ENCODE measurements around the gene BDP1. TPM values are rescaled to one million over a fixed set of nuclear protein-coding genes. Genes with fewer than 3 reads are reported as not detected.
A peak's percentile ranks its signal among the peaks of the same experiment; 100 is the strongest.
"Not testable (repeated sequence)": the region's sequence is repeated elsewhere in the genome, so short reads cannot be mapped to it uniquely, and the experiment has no call there.

Gene BDP1
- total RNA-seq, 2 experiments from 2014 or later, result 26.7 to 28.1 TPM

DNA sequence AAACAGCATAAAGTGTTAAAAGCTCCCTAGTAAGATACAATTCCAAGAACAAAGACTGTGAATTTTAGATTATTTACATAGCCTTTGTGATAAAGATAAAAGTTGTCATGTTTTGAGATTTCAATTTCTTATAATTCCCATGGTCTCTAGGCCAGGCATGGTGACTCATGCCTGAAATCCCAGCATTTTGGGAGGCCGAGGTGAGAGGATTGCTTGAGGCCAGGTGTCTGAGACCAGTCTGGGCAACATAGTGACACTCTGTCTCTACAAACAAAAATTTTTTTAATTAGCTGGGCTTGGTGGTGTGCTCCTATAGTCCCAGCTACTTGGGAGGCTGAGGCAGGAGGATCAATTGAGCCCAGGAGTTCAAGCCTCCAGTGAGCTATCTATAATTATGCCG lies 48.1 kb downstream of the BDP1 start:
- Mint-ChIP-seq H3K36me3 (peaks cover 35% of the 10 kb centered on the region), H3K4me3 (no peak overlapping the region), H3K27ac (no peak overlapping the region), H3K27me3 (no peaks in the 10 kb centered on the region), H3K4me1 (no peaks in the 10 kb centered on the region), H3K9me3 (no peaks in the 10 kb centered on the region)
- DNase-seq, result no peak

DNA sequence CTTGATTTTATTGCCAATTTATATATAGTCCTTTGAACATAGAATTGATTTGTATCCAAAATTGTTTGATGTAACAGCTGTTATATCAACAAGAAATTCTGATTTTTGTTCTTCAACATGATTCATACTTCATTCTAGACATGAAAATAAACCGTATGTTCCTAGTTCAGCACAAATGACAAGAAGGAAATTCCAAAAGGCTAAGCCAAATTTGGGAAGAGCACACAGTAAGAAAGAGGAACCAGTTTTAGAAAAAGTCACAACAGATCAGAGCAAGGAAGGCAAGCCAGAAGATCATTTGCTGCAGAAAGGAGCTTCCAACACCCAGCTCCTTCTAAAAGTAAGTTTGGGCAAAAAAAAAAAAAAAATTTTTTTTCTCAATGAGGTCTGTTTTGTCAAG lies 66.7 kb downstream of the BDP1 start:
- H3K27ac Mint-ChIP-seq, result no peak overlapping the region
- H3K4me3 Mint-ChIP-seq, result no peak overlapping the region
- H3K27me3 Mint-ChIP-seq, result no peaks in the 10 kb centered on the region

DNA sequence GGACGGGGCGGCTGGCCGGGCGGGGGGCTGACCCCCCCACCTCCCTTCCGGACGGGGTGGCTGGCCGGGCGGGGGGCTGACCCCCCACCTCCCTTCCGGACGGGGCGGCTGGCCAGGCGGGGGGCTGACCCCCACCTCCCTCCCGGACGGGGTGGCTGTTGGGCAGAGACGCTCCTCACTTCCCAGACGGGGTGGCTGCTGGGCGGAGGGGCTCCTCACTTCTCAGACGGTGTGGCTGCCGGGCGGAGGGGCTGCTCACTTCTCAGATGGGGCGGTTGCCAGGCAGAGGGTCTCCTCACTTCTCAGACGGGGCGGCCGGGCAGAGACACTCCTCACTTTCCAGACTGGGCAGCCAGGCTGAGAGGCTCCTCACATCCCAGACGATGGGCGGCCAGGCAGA lies 70.2 kb downstream of the BDP1 start:
- not testable (repeated sequence) for DNase-seq, H3K27ac Mint-ChIP-seq, H3K27me3 Mint-ChIP-seq, H3K4me3 Mint-ChIP-seq, H3K4me1 Mint-ChIP-seq, H3K9me3 Mint-ChIP-seq
- H3K36me3 Mint-ChIP-seq, result peaks cover 41% of the 10 kb centered on the region

More for the DNA sequence above, 66.7 kb downstream of the BDP1 start:
- peaks cover 46% of the 10 kb centered on the region for H3K36me3 Mint-ChIP-seq
- no peak for DNase-seq
- no peaks in the 10 kb centered on the region for H3K4me1 Mint-ChIP-seq
- no peaks in the 10 kb centered on the region for H3K9me3 Mint-ChIP-seq

DNA sequence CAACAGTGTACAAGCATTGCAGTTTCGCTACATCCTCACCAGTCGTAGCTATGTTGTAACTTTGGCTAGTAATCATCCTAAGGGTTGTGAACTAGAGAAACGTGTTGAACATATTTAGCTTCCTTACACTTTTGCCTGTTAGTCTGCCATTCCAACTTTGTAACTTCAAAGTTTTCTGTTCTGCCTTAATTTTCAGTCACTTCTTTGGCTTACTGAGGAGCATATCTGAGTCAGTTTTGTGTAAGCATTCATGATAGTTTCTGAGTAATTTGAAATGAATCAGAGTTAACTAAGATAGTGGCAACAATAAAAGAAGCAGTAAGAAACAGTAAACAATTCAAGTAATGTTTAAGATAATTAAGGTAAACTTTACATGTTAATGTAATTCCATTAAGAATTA lies 72.8 kb downstream of the BDP1 start:
- Mint-ChIP-seq H3K27ac (no peak overlapping the region), H3K27me3 (no peaks in the 10 kb centered on the region), H3K9me3 (no peaks in the 10 kb centered on the region), H3K4me1 (peaks cover 5% of the 10 kb centered on the region), H3K36me3 (peaks cover 34% of the 10 kb centered on the region), H3K4me3 (no peak overlapping the region)
- no peak for DNase-seq

DNA sequence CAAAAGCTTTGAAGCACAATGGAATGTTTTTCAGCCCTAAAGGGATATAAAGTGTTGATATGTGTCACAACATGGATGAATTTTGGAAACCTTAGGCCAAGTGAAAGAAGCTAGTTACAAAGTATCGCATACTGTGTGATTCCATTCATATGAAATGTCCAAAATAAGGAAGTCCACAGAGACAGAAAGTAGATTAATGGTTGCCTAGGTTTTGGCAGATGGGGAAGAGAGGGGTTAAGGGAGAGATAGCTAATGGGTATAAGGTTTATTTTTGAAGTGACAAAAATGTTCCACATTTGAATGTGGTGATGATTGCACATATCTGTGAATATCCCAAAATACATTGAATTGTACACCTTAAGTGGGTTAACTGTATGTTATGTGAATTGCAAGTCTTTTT lies 74.2 kb downstream of the BDP1 start:
- Mint-ChIP-seq H3K27ac (peak overlapping the region; percentile 2), H3K27me3 (no peaks in the 10 kb centered on the region)

DNA sequence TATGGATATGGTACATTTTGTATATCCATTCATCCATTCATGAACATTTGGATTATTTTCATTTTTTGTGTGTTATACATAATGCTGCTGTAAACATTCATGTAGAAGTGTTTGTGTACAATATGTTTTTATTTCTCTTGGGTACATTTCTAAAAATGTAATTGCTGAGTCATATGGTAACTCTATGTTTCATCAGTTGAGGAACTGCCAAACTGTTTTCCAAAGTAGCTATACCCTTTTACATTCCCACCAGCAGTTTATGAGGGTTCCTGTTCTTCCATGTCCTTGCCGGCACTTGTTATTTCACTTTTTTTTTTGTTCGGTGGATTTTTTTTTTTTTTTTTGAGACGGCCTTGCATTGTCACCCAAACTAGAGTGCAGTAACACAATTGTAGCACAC lies 77.7 kb downstream of the BDP1 start:
- Mint-ChIP-seq H3K27ac (no peak overlapping the region), H3K27me3 (no peaks in the 10 kb centered on the region), H3K36me3 (peaks cover 35% of the 10 kb centered on the region), H3K4me3 (no peak overlapping the region), H3K9me3 (no peaks in the 10 kb centered on the region), H3K4me1 (peaks cover 6% of the 10 kb centered on the region)
- DNase-seq, result no peak

More for the DNA sequence above, 74.2 kb downstream of the BDP1 start:
- no peaks in the 10 kb centered on the region for H3K9me3 Mint-ChIP-seq
- DNase-seq, result no peak
- H3K4me1 Mint-ChIP-seq, result peaks cover 6% of the 10 kb centered on the region
- H3K4me3 Mint-ChIP-seq, result no peak overlapping the region
- peaks cover 40% of the 10 kb centered on the region for H3K36me3 Mint-ChIP-seq

DNA sequence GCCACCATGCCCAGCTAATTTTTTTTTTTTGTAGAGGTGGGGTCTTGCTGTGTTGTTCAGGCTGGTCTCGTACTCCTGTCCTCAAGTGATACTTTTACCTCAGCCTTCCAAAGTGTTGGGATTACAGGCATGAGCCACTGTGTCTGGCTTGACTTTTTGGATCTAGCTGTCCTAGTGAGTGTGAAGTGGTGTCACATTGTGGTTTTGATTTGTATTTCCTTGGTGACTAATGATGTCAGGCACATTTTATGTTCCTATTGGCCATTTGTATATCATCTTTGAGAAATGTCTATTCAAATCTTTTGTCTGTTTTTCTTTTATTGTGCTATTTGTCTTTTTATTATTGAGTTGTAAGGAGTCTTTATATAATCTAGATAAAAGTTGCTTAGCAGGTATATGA lies 78.2 kb downstream of the BDP1 start:
- peaks cover 6% of the 10 kb centered on the region for H3K4me1 Mint-ChIP-seq
- H3K27ac Mint-ChIP-seq, result peak overlapping the region; percentile 11
- H3K4me3 Mint-ChIP-seq, result no peak overlapping the region
- no peak for DNase-seq
- peaks cover 36% of the 10 kb centered on the region for H3K36me3 Mint-ChIP-seq
- no peaks in the 10 kb centered on the region for H3K9me3 Mint-ChIP-seq
- no peaks in the 10 kb centered on the region for H3K27me3 Mint-ChIP-seq

DNA sequence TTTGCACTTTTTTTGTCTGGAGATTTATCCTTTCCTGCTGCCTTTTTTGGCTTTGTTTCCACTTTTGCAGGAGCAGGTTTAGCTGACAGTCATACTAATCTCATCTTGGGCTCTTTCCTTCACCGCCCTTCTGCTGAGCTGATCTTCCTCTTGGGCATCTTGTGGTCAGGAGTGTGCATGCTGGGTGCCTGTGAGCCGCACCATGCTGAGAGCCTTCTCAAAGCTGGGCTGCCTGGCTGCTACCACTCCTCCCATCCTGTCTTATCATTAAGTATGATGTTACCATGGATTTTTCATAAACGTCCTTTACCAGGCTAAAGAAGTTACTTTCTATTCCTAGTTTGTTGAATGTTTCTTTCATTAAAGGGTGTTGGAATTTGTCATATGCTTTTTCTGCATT lies 82.2 kb downstream of the BDP1 start:
- Mint-ChIP-seq H3K4me1 (peaks cover 6% of the 10 kb centered on the region), H3K9me3 (no peaks in the 10 kb centered on the region), H3K36me3 (peaks cover 39% of the 10 kb centered on the region), H3K4me3 (no peak overlapping the region), H3K27ac (no peak overlapping the region), H3K27me3 (no peaks in the 10 kb centered on the region)
- no peak for DNase-seq

DNA sequence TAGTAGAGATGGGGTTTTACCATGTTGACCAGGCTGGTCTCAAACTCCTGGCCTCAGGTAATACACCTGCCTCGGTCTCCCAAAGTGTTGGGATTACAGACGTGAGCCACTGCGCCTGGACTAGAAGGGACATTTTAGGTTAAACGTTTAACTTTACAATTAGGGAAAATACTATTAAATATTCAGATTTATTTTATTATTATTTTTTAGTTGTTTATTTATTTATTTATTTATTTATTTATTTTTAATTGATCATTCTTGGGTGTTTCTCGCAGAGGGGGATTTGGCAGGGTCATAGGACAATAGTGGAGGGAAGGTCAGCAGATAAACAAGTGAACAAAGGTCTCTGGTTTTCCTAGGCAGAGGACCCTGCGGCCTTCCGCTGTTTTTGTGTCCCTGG lies 95.4 kb downstream of the BDP1 start:
- H3K4me3 Mint-ChIP-seq, H3K27me3 Mint-ChIP-seq, H3K4me1 Mint-ChIP-seq, DNase-seq, H3K27ac Mint-ChIP-seq, H3K9me3 Mint-ChIP-seq: not testable (repeated sequence)
- H3K36me3 Mint-ChIP-seq, result peaks cover 58% of the 10 kb centered on the region

DNA sequence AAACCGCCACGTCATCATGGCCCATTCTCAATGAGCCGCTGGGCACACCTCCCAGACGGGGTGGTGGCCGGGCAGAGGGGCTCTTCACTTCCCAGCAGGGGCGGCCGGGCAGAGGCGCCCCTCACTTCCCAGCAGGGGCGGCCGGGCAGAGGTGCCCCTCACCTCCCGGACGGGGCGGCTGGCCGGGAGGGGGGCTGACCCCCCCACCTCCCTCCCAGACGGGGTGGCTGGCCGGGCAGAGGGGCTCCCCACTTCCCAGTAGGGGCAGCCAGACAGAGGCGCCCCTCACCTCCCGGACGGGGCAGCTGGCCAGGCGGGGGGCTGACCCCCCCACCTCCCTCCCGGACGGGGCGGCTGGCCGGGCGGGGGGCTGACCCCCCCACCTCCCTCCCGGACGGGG lies 96.1 kb downstream of the BDP1 start:
- not testable (repeated sequence) for DNase-seq, H3K4me3 Mint-ChIP-seq, H3K9me3 Mint-ChIP-seq, H3K4me1 Mint-ChIP-seq, H3K27me3 Mint-ChIP-seq, H3K27ac Mint-ChIP-seq
- H3K36me3 Mint-ChIP-seq, result peaks cover 58% of the 10 kb centered on the region

DNA sequence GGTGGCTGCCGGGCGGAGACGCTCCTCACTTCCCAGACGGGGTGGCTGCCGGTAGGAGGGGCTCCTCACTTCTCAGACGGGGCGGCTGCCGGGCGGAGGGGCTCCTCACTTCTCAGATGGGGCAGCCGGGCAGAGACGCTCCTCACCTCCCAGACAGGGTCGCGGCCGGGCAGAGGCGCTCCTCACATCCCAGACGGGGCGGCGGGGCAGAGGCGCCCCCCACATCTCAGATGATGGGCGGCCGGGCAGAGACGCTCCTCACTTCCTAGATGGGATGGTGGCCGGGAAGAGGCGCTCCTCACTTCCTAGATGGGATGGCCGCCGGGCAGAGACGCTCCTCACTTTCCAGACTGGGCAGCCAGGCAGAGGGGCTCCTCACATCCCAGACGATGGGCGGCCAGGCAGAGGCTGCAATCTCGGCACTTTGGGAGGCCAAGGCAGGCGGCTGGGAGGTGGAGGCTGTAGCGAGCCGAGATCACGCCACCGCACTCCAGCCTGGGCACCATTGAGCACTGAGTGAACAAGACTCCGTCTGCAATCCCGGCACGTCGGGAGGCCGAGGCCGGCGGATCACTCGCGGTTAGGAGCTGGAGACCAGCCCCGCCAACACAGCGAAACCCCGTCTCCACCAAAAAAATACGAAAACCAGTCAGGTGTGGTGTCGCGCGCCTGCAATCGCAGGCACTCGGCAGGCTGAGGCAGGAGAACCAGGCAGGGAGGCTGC lies 96.7 kb downstream of the BDP1 start:
- not testable (repeated sequence) for H3K4me1 Mint-ChIP-seq, DNase-seq, H3K27me3 Mint-ChIP-seq, H3K4me3 Mint-ChIP-seq, H3K9me3 Mint-ChIP-seq, H3K27ac Mint-ChIP-seq
- H3K36me3 Mint-ChIP-seq, result peaks cover 54% of the 10 kb centered on the region

DNA sequence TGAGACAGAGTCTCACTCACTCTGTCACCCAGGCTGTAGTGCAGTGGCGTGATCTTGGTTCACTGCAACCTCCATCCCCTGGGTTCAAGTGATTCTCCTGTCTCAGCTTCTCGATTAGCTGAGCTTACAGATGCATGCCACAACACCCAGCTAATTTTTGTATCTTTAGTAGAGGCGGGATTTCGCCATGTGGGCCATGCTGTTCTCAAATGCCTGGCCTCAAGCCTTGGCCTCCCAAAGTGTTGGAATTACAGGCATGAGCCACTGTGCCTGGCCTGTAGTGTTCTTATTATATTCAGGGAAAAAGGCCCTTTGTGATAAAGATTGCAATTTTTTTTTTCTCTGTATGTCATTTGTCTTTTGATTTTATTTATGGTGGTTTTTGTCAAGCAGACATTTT lies 107.7 kb downstream of the BDP1 start:
- no peak for DNase-seq
- H3K27ac Mint-ChIP-seq, result no peak overlapping the region
- H3K27me3 Mint-ChIP-seq, result no peaks in the 10 kb centered on the region
- peaks cover 8% of the 10 kb centered on the region for H3K36me3 Mint-ChIP-seq
- no peaks in the 10 kb centered on the region for H3K4me1 Mint-ChIP-seq
- no peak overlapping the region for H3K4me3 Mint-ChIP-seq
- H3K9me3 Mint-ChIP-seq, result no peaks in the 10 kb centered on the region

DNA sequence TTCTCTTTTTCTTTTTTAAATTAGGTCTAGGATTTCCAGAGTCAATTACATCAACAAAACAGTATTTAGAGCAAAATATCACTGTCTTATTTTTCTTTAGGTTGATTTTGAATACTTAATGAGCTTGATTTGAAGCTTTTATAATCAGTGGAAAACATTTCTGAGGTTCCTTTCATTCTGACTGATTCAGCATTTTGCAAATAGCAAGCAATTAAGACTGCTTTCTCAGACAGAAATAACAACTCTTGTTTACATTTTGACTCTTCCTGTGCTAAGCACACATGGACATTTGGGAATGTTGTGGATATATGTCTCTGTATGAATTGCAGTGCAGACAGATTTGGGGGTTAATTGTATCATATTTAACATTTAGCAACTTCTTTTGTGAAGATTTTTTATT lies 109.4 kb downstream of the BDP1 start:
- no peaks in the 10 kb centered on the region for H3K9me3 Mint-ChIP-seq
- no peaks in the 10 kb centered on the region for H3K27me3 Mint-ChIP-seq
- no peak overlapping the region for H3K27ac Mint-ChIP-seq
- DNase-seq, result no peak
- H3K4me3 Mint-ChIP-seq, result no peak overlapping the region
- H3K36me3 Mint-ChIP-seq, result peaks cover 12% of the 10 kb centered on the region
- H3K4me1 Mint-ChIP-seq, result no peaks in the 10 kb centered on the region

DNA sequence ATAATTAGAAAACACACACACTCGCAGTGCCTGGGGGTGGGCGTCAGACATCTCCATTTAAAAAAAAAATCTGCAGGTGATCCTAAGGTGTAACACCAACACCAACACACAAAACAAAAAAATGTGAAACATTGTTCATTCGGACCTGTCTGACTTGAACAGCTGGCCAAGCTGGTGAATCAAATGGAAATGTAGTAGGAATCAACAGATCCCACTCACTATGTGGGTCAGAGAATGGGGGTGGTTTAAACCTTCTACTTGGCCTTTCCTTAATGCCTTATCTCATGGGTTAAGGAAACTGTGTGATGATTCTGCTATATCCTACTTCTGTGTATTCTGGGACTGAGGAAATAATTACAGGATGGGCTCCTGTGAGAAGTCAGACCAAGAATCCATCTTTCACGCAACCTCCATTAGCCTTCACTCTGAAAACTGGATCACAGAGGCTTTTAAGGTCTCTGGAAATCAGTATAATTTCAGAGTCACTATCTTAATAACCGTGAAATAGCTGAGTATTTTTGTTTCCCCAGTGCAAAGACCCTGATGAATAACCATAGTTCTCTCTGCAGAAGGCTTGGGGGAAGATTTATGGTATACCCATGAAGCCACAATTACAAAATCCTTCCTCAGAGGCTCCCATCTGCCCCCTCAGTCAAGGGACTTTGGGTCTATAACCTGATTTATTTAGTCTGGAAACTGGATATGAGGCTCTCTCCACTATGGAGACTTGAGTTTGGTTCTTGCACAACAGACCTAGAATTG lies 114.5 kb downstream of the BDP1 start:
- no peaks in the 10 kb centered on the region for H3K9me3 Mint-ChIP-seq
- H3K4me3 Mint-ChIP-seq, result no peak overlapping the region
- H3K27me3 Mint-ChIP-seq, result no peaks in the 10 kb centered on the region
- peaks cover 9% of the 10 kb centered on the region for H3K36me3 Mint-ChIP-seq
- no peaks in the 10 kb centered on the region for H3K4me1 Mint-ChIP-seq
- H3K27ac Mint-ChIP-seq, result no peak overlapping the region
- DNase-seq, result no peak

DNA sequence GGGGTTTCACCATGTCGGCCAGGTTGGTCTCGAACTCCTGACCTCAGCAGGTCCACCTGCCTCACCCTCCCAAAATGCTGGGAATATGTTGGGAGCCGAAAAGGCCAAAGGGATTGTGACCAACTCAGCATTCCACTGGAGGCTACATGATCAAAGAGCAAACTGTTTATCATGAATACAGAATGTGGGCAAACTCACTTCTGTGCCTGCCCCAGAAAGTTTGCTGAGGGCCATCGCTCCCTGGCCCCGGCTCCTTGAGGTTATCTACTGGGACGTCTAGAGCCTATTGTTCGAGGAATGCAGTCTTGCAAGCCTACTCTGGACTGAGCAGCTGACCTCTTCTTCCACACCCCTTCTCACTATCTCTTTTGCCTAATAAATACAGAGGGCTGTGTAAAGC lies 116.4 kb downstream of the BDP1 start:
- H3K9me3 Mint-ChIP-seq, H3K4me1 Mint-ChIP-seq, H3K4me3 Mint-ChIP-seq, H3K27ac Mint-ChIP-seq, H3K27me3 Mint-ChIP-seq, DNase-seq: not testable (repeated sequence)
- peaks cover 18% of the 10 kb centered on the region for H3K36me3 Mint-ChIP-seq

DNA sequence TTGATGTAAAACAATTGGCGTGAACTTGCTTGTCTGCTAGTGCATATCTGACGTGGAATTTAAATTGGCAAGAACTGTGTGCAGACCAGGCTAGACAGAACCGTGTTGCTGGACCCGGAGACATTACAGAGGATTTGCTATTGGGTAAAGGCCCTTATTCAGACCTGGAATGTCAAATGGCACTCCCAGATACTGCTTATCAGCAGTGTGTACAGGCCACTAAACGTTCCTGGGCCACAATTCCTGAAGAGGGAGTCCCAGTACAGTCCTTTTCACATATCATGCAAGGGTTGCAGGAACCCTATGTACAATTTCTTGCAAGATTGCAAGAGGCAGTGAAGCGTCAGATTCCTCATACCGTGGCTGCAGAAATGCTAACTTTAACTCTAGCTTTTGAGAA lies 118.1 kb downstream of the BDP1 start:
- Mint-ChIP-seq H3K4me1 (no peaks in the 10 kb centered on the region), H3K4me3 (no peak overlapping the region), H3K27ac (no peak overlapping the region), H3K27me3 (no peaks in the 10 kb centered on the region), H3K9me3 (peaks cover 6% of the 10 kb centered on the region), H3K36me3 (peaks cover 30% of the 10 kb centered on the region)
- no peak for DNase-seq

Measured in activated naive CD8-positive, alpha-beta T cell treated with anti-CD3 and anti-CD28 coated beads for 36 hours (primary cell).